Endothelial cell of umbilical vein (primary cell): ENCODE results near the gene TMPRSS7. TPM values are rescaled to one million over a fixed set of nuclear protein-coding genes. Genes with fewer than 3 reads are reported as not detected.
A peak's percentile ranks its signal among the peaks of the same experiment; 100 is the strongest.

Experiments
- BruUV-seq: library from RNA; stranded (reverse); fragments of 400-500 nt; replicated peaks from 2 replicates; lab custom pipeline; 2021; lab: Mats Ljungman, UMichigan
- CTCF ChIA-PET: fragments of 300-600, 350-600 bp; sonication (Branson Sonifier 250); formaldehyde crosslinking; loops from one replicate; lab custom pipeline; 2021; ENCODE audit warnings: antibody characterized with exemption, inconsistent platforms; lab: Charles Lee
- POLR2A ChIA-PET: fragments of 300-600, 350-600 bp; sonication (Branson Sonifier 250); formaldehyde crosslinking; loops from one replicate; lab custom pipeline; 2021; ENCODE audit warnings: antibody characterized with exemption, inconsistent platforms; lab: Charles Lee
- DNase-seq: peaks from one replicate; pipeline ENCODE4 v3.0.0-alpha.2; 2011; ENCODE audit warnings: low read depth, low spot score
- FAIRE-seq: peaks from 2 replicates; lab custom pipeline; 2011; peaks lifted over from hg19 to GRCh38; lab: Jason Lieb, UNC
- H2AFZ ChIP-seq: 2 replicates; pipeline ENCODE4 v1.6.0; 2012; ENCODE audit warnings: low read depth, low read length, control low read depth, inconsistent platforms
- H3K27ac ChIP-seq: 2 replicates; pipeline ENCODE4 v1.5.1; 2011; ENCODE audit warnings: low read depth, mild to moderate bottlenecking, control low read depth, low read length, moderate library complexity; ENCODE audit not compliant: insufficient read depth
- H3K27me3 ChIP-seq, 2 experiments: 2 replicates each; pipeline versions ENCODE4 v1.6.0 to v1.6.1; 2011; ENCODE audit warnings: low read length in 2 of 2, mixed read lengths in 1 of 2; ENCODE audit not compliant: control insufficient read depth in 2 of 2, insufficient read depth in 2 of 2
- H3K36me3 ChIP-seq, 2 experiments: 2 replicates in 1 of 2; 3 replicates in 1 of 2; pipeline ENCODE4 v1.5.1; 2011; ENCODE audit warnings: low read length in 2 of 2, mild to moderate bottlenecking in 1 of 2, moderate library complexity in 1 of 2; ENCODE audit not compliant: control insufficient read depth in 2 of 2, insufficient read depth in 2 of 2; ENCODE audit errors: extremely low read depth in 1 of 2
- H3K4me1 ChIP-seq: 3 replicates; pipeline ENCODE4 v1.5.1; 2011; ENCODE audit warnings: mild to moderate bottlenecking, low read length; ENCODE audit not compliant: control insufficient read depth, insufficient read depth; ENCODE audit errors: extremely low read depth
- H3K4me2 ChIP-seq: 2 replicates; pipeline ENCODE4 v1.6.1; 2011; ENCODE audit warnings: low read length, control low read depth, mixed read lengths; ENCODE audit not compliant: insufficient read depth
- H3K4me3 ChIP-seq, 3 experiments: fragments of 200-600 bp in 1 of 3; sonication (generic), shearing (Covaris generic) in 1 of 3; replicated peaks in 1 of 3; 2 replicates each; pipeline ENCODE4 v1.5.1; 2011 to 2016; ENCODE audit warnings: control low read depth in 3 of 3, low read length in 3 of 3, mild to moderate bottlenecking in 2 of 3, inconsistent platforms in 1 of 3, low read depth in 1 of 3, moderate library complexity in 1 of 3; ENCODE audit not compliant: insufficient read depth in 1 of 3
- H3K79me2 ChIP-seq: 2 replicates; pipeline ENCODE4 v1.6.0; 2012; ENCODE audit warnings: low read length, inconsistent platforms; ENCODE audit not compliant: control insufficient read depth, insufficient read depth
- H3K9ac ChIP-seq: replicated peaks from 2 replicates; pipeline ENCODE3; 2011; ENCODE audit warnings: low read length, control low read depth; ENCODE audit not compliant: insufficient read depth; ENCODE audit errors: extremely low read depth
- H3K9me1 ChIP-seq: replicated peaks from 3 replicates; pipeline ENCODE4 v1.6.0; 2011; ENCODE audit warnings: mild to moderate bottlenecking, low read length; ENCODE audit not compliant: control insufficient read depth, insufficient read depth; ENCODE audit errors: extremely low read depth
- H3K9me3 ChIP-seq: replicated peaks from 2 replicates; pipeline ENCODE4 v1.5.1; 2012; ENCODE audit warnings: low read length, inconsistent platforms; ENCODE audit not compliant: control insufficient read depth, insufficient read depth
- H4K20me1 ChIP-seq: replicated peaks from 2 replicates; pipeline ENCODE3; 2011; ENCODE audit warnings: mild to moderate bottlenecking, low read length; ENCODE audit not compliant: control insufficient read depth, insufficient read depth; ENCODE audit errors: extremely low read depth
- FOS ChIP-seq: IDR thresholded peaks from 2 replicates; pipeline ENCODE4 v1.6.1; 2011; ENCODE audit warnings: mild to moderate bottlenecking, low read length, moderate library complexity, borderline replicate concordance; ENCODE audit not compliant: insufficient read depth
- GATA2 ChIP-seq: IDR thresholded peaks from 2 replicates; pipeline ENCODE4 v1.7.0; 2011; ENCODE audit warnings: low read depth, mild to moderate bottlenecking, moderate library complexity, mixed read lengths, low read length; ENCODE audit not compliant: insufficient read length, insufficient read depth
- POLR2AphosphoS5 ChIP-seq: IDR thresholded peaks from 2 replicates; pipeline ENCODE4 v1.6.1; 2012; ENCODE audit warnings: low read depth, mild to moderate bottlenecking, control low read depth, low read length, moderate library complexity; ENCODE audit not compliant: insufficient read depth
- dilution Hi-C: fragments of 300-500 bp; cut with MboI; formaldehyde crosslinking; loops from one replicate; pipeline ENCODE4 v1.15.0; 2019; ENCODE audit warnings: low sequenced_read_pairs; ENCODE audit not compliant: extremely low pct_ligation_motif_present
- intact Hi-C: fragments of 100-400 bp; cut with micrococcal nuclease; formaldehyde crosslinking; loops from one replicate; pipeline ENCODE4 v1.10.0; 2022
- polyA plus RNA-seq, 4 experiments: library from polyadenylated mRNA; depleted of rRNA in 3 of 4; stranded (reverse) in 3 of 4; unstranded in 1 of 4; fragments of >200 nt; gene quantifications; 2 replicates each; pipeline versions ENCODE4 v1.2.1 to v1.2.3, GENCODE V29; 2011 to 2012; ENCODE audit warnings: missing spikeins in 1 of 4
- total RNA-seq: library from RNA; stranded (reverse); gene quantifications from 2 replicates; pipeline ENCODE4 v1.2.3, GENCODE V29; 2021
- TF ChIP-seq, protein P1 (sequence below), 2 donors: IDR thresholded peaks; 1 replicate in 1 of 2; 2 replicates in 1 of 2; pipeline ENCODE4 v1.5.1; 2011; ENCODE audit warnings: low read length in 2 of 2, mild to moderate bottlenecking in 2 of 2, moderate library complexity in 2 of 2, control low read depth in 1 of 2, inconsistent platforms in 1 of 2, low read depth in 1 of 2; ENCODE audit not compliant: insufficient read depth in 1 of 2; ENCODE audit errors: extremely low read depth in 1 of 2

The TMPRSS7 gene
- total and polyA plus RNA-seq, 2 donors (not counting 3 experiments of a cell fraction or from before 2014, with no cell fraction given): not detected

DNA sequence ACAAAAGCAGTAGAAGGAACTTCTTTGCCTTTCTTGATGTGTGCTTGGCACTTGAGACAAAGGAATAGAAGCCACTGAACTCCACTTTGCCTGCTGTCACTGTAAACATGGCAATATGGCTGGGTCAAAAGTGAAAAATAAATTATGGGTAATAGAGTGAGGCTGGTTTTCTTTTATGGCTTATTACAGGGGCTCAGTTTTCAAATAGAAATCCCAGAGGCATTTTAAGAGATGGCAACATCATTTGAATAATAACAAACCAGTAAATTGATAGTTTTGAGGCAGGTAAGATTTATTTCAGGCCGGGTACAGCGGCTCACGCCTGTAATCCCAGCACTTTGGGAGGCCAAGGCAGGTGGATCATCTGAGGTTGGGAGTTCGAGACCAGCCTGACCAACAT lies 54.4 kb downstream of the TMPRSS7 start:
- intact Hi-C loops (no loop called here), dilution Hi-C loops (no loop called here)
- H3K79me2 ChIP-seq: no peaks in the 10 kb centered on the region
- no peak overlapping the region for H3K27ac ChIP-seq
- TF ChIP-seq, protein P1, sequence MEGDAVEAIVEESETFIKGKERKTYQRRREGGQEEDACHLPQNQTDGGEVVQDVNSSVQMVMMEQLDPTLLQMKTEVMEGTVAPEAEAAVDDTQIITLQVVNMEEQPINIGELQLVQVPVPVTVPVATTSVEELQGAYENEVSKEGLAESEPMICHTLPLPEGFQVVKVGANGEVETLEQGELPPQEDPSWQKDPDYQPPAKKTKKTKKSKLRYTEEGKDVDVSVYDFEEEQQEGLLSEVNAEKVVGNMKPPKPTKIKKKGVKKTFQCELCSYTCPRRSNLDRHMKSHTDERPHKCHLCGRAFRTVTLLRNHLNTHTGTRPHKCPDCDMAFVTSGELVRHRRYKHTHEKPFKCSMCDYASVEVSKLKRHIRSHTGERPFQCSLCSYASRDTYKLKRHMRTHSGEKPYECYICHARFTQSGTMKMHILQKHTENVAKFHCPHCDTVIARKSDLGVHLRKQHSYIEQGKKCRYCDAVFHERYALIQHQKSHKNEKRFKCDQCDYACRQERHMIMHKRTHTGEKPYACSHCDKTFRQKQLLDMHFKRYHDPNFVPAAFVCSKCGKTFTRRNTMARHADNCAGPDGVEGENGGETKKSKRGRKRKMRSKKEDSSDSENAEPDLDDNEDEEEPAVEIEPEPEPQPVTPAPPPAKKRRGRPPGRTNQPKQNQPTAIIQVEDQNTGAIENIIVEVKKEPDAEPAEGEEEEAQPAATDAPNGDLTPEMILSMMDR (IDR thresholded peaks at IDR 0.05; ENCODE audit: extremely low read depth in 1 of 2, insufficient read depth in 1 of 2, low read depth in 1 of 2, low read length in 2 of 2): no peak
- TF ChIP-seq FOS: no peak
- no peak for FAIRE-seq
- no peak overlapping the region for H3K4me3 ChIP-seq
- ChIA-PET CTCF (interaction anchor here (1.0 to 2.3 kb wide), 3 partner anchors 9 to 23 kb away, joined by 4 to 7 read pairs (median 6); no protein-coding TSS in a partner anchor), POLR2A (no interaction called here)
- no peaks in the 10 kb centered on the region for H3K9me3 ChIP-seq
- H3K9ac ChIP-seq: no peak overlapping the region
- no TSS peak for BruUV-seq
- no peaks in the 10 kb centered on the region for H3K27me3 ChIP-seq
- no peaks in the 10 kb centered on the region for H3K9me1 ChIP-seq
- no peak overlapping the region for H3K4me2 ChIP-seq
- no peak for DNase-seq
- H4K20me1 ChIP-seq: no peaks in the 10 kb centered on the region
- peaks cover 16% of the 10 kb centered on the region for H3K4me1 ChIP-seq
- H2AFZ ChIP-seq: no peak overlapping the region
- H3K36me3 ChIP-seq: no peaks in the 10 kb centered on the region

DNA sequence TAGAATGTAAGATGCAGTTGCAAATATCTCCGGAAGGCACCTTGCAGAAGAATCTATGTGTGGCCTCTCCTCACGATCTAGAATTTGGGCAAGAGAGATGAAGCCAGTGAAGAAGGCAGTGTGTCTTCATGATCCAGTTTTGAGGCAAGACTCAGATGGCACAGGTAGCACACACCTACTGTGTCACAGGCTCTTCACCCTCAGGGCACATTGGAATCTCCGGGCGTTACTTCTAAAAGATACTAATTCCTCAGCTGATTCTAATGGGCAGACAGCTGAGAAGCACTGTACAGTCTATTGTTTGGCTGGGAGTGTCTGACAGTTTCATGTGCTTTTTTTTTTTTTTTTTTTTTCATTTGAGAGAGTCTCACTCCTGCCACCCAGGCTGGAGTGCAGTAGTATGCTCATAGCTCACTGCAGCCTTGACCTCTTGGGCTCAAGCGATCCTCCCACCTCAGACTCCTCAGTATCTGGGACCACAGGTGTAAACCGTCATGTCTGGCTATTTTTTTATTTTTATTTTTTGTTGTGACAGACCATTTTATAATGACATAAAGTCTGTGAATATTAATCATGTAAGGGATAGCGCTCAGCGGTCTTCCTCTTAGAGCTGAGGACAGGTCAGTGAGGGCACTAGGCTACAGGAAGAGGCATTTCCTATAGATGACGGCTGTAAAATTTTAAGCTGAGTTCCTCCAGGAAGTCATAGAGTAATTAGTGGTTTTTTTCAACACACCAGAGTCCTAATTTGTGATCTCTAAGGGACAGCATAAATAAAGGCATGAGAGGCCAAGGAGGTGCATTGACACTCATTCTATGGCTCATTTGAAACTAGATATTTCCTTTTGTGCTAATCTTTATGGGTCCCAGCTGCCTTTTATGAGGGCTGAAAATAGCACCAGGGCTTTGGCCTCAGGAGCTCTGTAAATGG lies 55.7 kb downstream of the TMPRSS7 start:
- dilution Hi-C loops: no loop called here
- Histone ChIP-seq H3K27ac (no peak overlapping the region), H3K9me1 (no peaks in the 10 kb centered on the region), H2AFZ (no peak overlapping the region), H3K9me3 (no peaks in the 10 kb centered on the region), H3K36me3 (no peaks in the 10 kb centered on the region), H3K4me2 (no peak overlapping the region), H4K20me1 (no peaks in the 10 kb centered on the region), H3K27me3 (no peaks in the 10 kb centered on the region), H3K9ac (no peak overlapping the region), H3K4me3 (no peak overlapping the region), H3K4me1 (peaks cover 16% of the 10 kb centered on the region), H3K79me2 (no peaks in the 10 kb centered on the region)
- ChIA-PET POLR2A (no interaction called here), CTCF (interaction anchor here (0.6 to 2.3 kb wide), 6 partner anchors 11 to 461 kb away, joined by 3 to 7 read pairs (median 4); no protein-coding TSS in a partner anchor)
- DNase-seq: peak; percentile 32
- no peak for TF ChIP-seq GATA2
- TF ChIP-seq POLR2AphosphoS5: peak; percentile 27
- peak; percentile 73 for FAIRE-seq
- intact Hi-C loops: loop anchor here (10.0 kb wide), 1 partner anchor 175 kb away; no protein-coding TSS in a partner anchor
- no TSS peak for BruUV-seq
